Astrocyte (in vitro differentiated cells and primary cell): ENCODE data around the gene TSC22D3.

Experiments
- EZH2 ChIP-seq: IDR thresholded peaks from 2 replicates; pipeline ENCODE4 v1.6.1; 2012; ENCODE audit warnings: mild to moderate bottlenecking, low read length, inconsistent platforms; ENCODE audit not compliant: insufficient read depth
- TF ChIP-seq, protein P1 (sequence below): IDR thresholded peaks from 2 replicates; pipeline ENCODE4 v1.5.1; 2011; ENCODE audit warnings: low read depth, mild to moderate bottlenecking, inconsistent platforms, low read length, moderate library complexity; ENCODE audit not compliant: insufficient read depth

DNA sequence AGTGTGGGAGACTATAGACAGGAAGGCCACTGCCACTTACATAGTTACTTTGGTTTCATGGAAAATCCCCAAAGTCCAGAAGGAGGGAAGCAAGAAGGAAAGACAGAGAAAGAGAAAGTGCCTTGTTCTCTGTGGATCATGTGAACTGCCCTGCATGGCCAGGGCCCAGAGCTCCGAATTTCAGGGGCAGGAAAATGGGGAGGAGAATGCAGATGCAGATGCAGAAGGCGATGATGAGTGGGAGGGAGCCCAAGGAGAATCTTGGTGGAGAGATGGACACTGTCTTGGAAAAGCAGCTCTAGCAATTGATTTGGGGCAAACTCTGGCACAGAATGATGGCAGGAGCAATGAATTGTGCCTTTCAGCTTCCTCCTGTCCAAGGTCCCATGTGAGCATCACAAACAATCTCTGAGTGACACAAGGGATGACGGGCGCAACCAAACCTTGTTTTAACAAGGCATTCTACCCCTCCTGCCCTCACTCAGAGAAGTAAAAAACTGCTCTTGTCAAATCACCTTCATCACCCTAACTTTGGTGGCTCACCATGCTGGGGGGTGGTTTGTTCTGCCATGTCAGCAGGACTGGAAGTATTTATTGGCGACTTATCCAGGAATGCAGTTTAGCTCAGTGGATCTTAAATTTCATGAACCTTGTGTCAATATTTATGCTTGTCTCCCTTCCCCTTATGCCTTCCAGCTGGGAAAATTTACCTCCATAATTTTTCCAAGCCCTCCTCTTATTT lies 53.5 kb downstream of the TSC22D3 start:
- TF ChIP-seq, protein P1, sequence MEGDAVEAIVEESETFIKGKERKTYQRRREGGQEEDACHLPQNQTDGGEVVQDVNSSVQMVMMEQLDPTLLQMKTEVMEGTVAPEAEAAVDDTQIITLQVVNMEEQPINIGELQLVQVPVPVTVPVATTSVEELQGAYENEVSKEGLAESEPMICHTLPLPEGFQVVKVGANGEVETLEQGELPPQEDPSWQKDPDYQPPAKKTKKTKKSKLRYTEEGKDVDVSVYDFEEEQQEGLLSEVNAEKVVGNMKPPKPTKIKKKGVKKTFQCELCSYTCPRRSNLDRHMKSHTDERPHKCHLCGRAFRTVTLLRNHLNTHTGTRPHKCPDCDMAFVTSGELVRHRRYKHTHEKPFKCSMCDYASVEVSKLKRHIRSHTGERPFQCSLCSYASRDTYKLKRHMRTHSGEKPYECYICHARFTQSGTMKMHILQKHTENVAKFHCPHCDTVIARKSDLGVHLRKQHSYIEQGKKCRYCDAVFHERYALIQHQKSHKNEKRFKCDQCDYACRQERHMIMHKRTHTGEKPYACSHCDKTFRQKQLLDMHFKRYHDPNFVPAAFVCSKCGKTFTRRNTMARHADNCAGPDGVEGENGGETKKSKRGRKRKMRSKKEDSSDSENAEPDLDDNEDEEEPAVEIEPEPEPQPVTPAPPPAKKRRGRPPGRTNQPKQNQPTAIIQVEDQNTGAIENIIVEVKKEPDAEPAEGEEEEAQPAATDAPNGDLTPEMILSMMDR: no peak
- TF ChIP-seq EZH2: no peak
